HG02678 (cell line): ENCODE measurements around the gene GLP2R.
"Not testable (repeated sequence)": the region's sequence is repeated elsewhere in the genome, so short reads cannot be mapped to it uniquely, and the experiment has no call there.

Source experiments
- ATAC-seq: cut with Tn5 transposase; IDR thresholded peaks from one replicate; pipeline ENCODE4 v1.9.1; 2021; ENCODE audit warnings: mild to moderate bottlenecking, moderate library complexity; ENCODE audit not compliant: unreplicated experiment

GLP2R gene

GRCh38 chr17:9918804-9919352 lies 93.2 kb downstream of the GLP2R start:
- ATAC-seq: no peak

DNA sequence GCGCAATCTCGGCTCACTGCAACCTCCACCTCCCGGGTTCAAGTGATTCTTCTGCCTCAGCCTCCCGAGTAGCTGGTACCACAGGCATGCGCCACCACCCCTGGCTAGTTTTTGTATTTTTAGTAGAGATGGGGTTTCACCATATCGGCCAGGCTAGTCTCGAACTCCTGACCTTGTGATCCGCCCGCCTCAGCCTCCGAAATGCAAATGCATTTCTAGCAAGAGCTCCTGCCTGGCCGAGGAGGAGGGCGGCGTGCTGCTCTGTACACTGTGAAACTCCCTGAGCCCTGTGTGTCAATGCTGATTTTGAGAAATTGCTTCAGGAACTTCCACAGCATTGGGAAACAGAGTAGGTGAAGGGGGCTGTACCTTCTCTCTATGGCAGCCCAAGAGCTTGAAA lies 95.5 kb downstream of the GLP2R start:
- ATAC-seq: not testable (repeated sequence)

DNA sequence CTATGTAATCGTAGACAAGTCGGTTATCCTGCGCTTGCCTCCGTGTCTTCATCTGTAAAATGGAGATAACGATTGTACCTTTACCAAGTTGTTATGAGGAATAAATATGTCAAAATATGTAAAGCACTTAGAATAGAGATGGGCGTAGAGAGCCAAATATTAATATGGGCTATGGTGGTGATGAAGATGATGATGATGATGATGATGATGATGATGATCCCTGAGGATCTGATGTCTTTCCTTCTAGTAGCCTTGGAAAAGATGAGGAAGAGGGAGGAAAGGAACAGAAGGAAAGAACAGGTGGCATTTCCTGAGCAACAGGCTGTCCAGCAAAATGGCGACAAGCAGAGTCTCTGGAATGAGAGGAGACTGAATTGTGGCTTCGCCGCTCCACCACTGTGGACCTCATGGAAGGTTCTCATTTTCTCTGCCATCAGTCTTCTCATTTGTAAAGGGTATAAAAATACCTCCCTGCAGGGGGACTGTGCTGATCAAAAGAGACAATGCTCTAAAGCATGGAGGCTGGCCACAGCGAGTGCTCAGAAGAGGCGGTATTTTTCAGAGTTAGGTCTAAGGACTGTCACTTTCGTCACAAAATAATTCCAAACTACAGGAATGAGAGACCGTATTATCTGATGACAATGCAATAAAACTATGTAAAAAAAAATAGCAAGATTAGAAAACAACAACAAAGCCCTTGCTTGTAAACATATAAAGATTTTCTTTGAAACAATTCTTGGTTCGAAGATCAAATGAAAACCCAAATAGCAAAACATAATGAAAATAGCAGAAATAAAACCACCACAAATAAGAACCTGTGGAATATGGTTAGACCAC lies 96.5 kb downstream of the GLP2R start:
- no peak for ATAC-seq

DNA sequence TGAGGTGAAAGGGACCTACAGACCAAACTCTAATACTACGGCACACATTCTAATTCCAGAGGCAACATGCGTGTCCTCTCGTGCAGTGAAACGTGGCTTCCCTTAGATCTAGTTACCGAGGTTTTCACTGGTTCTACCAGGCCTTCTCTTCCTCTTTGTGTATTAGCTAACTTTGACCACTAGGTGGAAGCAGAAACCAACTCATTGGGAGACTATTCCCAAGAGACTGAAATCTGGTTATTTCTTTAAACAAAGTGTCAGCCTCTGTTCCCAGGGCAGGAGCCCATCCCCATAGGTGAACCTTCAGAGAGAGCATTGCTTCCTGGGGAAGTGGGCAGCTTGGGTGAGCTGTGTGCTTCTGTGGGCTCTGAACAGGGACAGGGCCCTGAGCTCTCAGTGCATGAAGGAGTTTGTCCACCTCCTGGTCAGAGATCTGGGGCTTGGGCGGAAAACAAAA lies 99.0 kb downstream of the GLP2R start:
- ATAC-seq: peak; percentile 66

- ATAC-seq: no peak
Observed at GRCh38 chr17:9925457-9925856, 99.7 kb downstream of the GLP2R start.

GRCh38 chr17:9926150-9926804 lies 100.6 kb downstream of the GLP2R start:
- ATAC-seq: no peak

DNA sequence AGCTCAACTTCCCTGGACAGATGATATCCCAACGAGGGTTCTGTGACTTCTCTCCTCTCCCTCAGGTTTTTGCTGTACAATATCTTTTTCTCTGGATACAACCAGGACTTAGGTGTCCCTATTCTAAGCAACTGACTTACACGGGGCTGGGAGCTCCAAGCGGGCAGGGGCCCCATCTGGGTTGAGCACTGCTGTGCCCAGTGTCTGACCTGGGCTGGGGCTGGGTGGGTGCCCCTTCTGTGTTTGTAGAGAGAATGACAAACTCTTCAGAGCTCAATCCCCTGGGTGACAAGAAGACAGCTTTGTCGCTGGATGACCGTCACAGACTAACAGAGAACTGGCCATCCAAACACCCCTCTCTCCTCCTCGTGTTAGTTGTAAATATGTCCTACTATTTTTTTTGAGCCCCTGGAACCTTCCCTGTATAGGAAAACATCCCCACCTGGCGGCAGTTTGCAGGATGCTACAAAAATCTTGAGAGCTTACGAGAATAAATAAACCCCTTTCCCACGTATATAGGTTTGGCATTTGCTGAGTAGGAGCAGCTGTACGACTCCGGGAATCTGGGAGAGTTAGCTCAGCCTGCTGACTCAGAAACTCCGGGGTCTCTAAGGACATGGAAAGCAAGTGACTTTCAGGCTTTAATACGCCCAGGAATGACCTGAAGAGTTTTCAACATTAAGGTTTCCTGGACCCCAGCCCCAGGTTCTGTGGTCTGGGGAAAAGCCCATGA lies 103.0 kb downstream of the GLP2R start:
- no peak for ATAC-seq

- ATAC-seq: no peak
Observed at GRCh38 chr17:9929871-9930270, 104.1 kb downstream of the GLP2R start.

DNA sequence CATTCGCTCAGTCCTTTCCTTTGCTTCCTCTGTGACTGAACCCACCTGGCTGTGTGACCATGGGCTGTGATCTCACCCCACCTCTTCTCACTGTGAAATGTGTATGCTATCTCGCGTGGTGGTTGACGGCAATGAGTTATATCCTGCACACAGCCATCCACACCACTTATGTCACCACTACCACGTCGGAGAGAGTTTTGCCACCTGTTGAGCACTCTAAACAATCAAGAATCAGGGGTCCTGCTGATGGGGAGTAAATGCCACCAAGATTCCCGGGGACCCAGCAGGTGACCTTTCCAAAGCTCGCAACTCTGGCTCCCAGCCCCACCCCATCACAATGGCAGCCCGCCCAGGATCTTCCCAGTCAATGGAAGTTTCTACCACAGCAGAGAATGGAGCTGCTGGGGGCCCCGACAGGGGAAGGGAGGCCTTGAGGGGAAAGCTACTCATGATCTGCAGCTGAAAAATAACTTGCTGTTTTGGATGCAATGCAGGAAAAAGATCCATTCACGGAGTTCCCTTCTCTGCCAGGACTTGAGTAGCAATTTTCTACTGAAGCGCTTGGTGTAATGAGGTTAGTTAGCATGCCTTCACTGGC lies 105.5 kb downstream of the GLP2R start:
- ATAC-seq: no peak

DNA sequence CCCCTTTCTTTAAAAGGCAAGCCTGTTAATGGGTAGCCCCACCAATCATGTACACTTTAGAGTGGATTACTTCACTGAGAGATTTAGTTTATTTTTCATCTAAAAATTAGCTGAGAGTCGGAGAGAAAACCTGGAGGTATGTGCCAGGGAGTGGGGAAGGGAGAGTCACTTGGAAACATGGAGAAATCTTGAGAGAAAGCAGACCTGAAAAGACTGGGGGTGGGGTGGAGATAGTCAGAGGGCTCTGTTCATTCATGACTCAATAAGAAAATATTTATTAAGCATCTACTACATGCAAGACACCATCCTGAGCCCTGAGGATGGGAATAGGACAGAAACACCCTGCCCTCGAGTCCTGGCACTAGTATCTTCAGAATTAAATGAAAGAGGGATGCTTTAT lies 106.8 kb downstream of the GLP2R start:
- ATAC-seq: no peak

DNA sequence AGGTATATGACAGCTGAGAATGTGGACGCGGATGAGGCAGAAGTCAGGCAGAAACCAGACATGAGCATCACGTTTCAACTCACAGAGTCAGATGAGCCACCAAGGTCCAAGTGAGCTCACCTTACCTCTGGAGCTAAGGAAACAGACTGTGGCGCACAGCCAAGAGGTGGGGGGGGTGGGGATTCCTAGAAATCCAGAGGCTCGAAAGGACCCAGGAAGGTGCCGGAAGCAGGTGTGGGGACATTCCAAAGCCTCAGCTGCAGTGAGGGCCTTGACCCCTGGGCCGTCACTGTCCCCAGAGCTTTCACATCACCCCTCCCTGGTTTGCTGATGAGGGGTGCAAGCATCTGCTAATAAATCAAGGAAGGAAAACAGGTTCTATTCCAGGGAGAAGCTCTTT lies 108.6 kb downstream of the GLP2R start:
- ATAC-seq: no peak

GRCh38 chr17:9935408-9935807 lies 109.7 kb downstream of the GLP2R start:
- no peak for ATAC-seq

DNA sequence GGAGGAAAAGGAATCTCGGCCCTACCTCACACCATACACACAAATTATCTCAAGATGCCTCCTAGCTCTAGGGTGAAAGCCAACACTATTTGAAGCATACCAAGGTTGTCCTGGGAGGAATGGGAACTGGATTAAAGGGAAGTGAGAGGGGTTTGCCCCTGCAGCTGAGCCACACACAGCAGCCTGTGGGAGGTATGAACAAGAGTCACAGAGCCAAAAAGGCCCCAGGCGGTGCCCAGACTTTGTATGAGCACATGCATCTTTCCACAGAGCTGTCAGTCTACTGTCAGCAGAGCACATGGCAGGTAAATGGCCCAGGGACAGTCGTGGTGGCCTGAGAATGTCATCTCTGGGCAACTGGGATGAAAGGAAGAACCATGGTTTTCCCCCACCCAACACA lies 110.4 kb downstream of the GLP2R start:
- no peak for ATAC-seq

DNA sequence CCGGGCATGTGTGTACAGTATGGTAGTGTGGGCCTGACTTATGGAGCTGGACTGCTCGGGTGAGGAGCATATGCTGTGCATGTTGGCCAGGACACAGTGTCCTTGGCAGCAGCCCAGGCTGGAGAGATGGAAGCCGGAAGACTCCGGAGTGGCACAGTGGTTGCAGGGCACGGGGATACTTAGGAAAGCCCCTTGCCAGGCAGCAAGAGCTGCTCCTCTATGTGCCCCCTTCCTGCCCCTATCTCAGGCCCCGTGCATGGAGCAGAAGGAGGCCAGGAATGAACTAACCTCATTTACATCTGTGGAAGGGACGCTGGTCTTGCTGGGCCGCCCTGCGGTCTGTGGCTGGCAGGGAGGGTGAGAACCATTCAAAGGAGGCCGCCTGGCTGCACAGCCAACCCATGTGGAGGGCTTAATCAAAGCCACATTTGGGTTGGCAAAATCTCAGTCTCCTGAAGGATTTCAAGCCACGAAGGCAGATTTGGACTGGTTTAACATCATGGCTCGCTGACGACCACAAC lies 111.6 kb downstream of the GLP2R start:
- no peak for ATAC-seq

DNA sequence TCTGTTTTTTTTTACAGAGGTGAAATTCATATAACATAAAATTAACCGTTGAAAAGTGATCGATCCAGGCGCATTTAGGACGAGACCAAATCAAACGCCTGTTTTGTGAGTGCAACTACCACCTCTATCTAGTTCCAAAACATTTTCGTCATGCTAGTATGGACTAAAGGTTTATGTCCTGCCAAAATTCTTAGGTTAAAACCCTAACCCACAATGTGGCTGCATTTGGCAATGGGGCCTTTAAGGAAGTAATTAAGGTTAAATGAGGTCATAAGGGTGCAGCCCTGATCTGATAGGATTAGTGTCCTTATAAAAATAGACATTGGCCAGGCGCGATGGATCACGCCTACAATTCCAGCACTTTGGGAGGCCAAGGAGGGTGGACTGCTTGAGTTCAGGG lies 112.2 kb downstream of the GLP2R start:
- ATAC-seq: no peak

GRCh38 chr17:9938764-9939163 lies 113.0 kb downstream of the GLP2R start:
- ATAC-seq: no peak

DNA sequence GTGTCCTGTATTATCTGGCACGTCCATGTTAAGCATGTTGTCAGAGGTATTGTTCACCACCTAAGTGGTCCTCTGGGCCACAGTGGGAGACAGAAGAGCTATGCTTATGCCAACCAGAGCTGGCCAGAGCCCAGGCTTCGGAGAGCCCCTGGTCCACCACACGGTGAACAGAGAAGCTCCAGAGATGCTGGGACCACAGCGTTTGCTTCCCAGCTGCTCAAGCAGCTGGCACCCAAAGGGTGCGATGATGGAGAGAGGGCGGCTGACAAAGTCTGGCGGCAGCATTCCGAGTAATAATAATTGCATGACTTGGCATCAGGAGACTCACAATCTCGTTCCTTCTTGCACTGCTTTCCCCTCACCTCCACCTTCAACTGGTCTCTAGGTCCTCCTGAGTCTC lies 115.1 kb downstream of the GLP2R start:
- ATAC-seq: no peak

- no peak for ATAC-seq
Observed at GRCh38 chr17:9941305-9941704, 115.6 kb downstream of the GLP2R start.
